Superior temporal gyrus (tissue), 1 donor: ENCODE measurements around the gene SPOCD1.
"Not testable (repeated sequence)": the region's sequence is repeated elsewhere in the genome, so short reads cannot be mapped to it uniquely, and the experiment has no call there.

ENCODE experiments used
- DNase-seq: peaks from one replicate; pipeline ENCODE4 v3.0.0-alpha.2; 2016; ENCODE audit errors: extremely low spot score

The SPOCD1 gene

DNA sequence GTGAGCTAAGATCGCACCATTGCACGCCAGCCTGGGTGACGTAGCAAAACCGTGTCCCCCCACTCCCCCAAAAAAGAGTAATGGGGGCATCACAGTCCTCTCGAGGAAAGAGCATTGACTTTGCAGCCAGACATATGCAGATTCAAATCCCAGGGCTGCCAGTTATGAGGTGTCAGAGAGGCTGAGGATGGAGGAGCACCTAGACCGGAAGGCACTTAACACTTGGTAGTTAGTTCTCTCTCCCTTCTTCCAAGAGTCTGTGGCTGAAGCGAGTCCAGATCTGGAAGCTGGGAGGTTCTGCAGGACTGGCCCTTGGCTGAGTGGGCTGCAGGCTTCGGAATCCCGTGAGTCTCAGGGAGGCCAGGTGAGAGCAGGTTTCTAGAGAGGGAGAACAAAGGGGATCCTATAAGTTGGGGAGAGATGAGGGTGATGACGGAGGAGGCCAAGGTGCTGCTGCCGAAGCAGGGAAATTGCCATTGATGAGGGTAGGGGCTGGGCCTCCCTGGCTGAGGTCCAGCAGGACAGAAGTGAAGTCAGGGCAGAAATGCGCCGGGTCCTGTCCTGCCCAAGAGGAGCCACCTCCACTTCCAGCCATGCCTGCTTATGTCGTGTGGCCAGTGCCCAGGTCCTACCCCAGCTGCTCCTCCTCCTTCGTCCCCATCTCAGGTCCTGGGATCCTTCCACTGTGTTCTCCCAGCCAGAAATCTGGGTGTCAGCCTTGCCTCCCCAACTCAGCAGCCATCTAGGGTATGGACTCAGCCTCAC is 13.3 kb upstream of the SPOCD1 start:
- no peak for DNase-seq

DNA sequence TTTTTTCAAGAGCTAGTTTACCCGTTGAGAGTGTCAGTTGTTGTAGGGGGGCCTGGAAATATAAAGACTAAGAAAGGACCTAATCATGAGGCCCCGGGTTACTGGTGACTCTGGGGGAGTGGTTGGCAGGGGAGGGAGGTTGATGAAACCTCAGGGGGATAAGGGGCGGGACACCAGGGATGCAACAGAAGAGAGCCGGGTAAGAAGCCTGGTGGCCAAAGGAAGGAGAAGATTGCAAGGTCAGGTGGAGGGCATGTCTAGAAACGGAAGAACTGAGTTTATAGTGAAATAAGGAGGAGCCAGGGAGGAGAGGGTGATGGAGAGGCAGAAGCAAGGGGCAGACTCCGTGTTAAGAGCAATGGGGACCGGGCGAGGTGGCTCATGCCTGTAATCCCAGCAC is 12.5 kb upstream of the SPOCD1 start:
- no peak for DNase-seq

DNA sequence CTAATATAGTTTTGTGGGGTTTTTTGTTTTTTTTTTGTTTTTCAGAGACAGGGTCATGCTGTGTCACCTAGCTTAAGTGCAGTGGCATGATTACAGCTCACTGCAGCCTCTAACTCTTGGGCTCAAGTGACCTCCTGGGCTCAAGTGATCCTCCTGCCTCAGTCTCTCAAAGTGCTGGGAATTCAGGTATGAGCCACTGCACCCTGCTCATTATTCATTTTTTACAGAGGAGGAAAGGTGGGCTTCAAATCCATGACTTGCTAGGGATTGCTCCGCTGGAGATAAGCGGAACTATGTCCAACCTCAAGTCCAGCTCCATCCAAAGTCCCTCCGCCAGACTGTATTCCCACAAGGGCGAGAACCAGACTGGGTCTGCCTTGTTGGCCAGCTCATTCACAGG is 8.0 kb upstream of the SPOCD1 start:
- no peak for DNase-seq

- DNase-seq = peak; percentile 90
Measured at GRCh38 chr1:31822766-31823165, 6.9 kb upstream of the SPOCD1 start.

DNA sequence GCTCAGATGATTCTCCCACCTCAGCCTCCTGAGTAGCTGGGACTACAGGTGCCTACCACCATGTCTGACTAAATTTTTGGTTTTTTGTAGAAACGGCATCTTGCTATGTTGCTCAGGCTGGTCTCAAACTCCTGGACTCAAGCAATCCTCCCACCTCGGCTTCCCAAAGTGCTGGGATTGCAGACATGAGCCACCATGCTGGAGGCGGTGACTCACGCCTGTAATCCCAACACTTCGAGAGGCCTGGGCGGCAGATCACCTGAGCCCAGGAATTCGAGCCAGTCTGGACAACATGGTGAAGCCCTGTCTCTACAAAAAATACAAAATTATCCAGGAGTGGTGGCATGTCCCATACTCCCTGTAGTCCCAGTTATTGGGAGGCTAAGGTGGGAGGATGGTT is 4.4 kb upstream of the SPOCD1 start:
- DNase-seq = not testable (repeated sequence)

DNA sequence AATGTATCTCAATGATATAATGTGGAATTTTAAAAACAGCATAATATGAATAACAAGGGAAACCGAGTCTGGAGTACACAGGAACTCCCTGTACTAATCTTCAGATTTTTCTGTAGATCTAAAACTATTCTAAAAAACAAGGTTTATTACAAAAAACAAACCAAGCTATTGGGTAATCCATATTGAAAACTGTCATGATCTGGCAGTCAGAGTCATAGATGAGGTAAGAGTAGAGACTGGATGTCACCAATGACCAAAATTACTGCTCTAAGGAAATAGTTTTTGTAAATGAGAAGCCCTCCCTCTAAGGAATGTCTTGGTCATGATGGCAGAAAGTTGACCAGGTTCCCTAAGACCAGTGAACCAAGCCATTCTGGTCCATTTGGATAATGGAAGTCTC is 2.4 kb upstream of the SPOCD1 start:
- DNase-seq = no peak

GRCh38 chr1:31816947-31817346 is 1.1 kb upstream of the SPOCD1 start:
- DNase-seq = not testable (repeated sequence)

DNA sequence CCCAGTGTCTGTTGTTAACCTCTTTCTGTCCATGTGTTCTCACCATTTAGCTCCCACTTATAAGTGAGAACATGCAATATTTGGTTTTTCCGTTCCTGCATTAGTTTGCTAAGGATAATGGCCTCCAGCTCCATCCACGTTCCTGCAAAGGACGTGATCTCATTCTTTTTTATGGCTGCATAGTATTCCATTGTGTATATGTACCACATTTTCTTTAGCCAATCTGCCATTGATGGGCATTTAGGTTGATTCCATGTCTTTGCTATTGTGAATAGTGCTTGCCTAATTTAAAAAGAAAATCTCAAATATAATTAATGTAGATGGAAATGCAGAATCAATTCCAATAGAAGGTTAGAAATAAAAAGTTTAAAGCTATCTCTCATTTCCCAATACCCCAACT is 679 bp upstream of the SPOCD1 start:
- not testable (repeated sequence) for DNase-seq

DNA sequence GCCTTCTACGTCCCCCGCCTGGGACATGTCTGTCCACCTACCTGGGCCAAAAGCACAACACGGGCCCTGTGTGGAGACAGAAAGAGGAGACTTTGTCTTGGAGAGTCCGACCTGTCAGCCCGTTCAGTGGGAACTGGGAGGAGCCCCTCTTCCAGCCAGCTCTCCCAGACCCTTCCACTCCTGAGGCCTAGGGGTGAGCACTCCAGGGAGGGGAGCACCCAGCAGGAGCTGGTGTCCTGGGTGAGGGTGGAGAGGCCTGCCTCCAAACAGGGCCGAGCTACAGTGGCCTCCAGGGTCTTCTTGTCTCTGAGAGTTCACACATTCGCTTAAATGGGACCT is 546 bp downstream of the SPOCD1 start:
- no peak for DNase-seq

- no peak for DNase-seq
Measured at GRCh38 chr1:31814631-31815306, 1.1 kb downstream of the SPOCD1 start.

GRCh38 chr1:31814041-31814511 is 1.7 kb downstream of the SPOCD1 start:
- DNase-seq = no peak

DNA sequence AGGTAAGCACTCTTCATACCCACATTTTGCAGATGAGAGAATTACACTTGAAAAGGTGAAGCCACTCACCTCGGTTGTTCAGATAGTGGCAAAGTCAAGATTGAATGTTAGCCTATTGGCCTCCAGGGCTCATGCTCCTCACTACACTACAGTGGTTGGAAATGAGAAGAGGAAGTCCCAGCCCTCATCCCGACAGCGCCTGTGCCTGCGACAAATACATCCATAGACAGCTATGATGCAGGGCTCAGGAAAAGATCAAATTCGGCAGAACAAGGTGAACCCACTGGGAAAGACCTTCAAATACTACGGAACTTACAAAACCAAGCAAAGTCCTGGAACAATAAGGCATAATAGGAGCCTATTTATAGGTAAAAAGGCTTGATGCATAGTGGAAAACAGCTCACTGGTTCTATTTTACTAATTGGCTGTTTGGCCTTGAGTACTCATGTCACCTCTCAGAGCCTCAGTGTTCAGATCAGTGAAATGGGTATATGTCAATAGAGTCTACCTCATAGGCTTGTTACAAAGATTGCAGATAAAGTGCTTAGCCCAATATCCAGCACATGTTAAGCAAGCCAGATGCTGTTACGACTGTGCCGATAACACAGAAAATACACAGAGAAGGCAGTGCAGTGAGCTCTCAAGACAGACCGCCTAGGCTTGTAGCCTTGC is 3.5 kb downstream of the SPOCD1 start:
- no peak for DNase-seq

DNA sequence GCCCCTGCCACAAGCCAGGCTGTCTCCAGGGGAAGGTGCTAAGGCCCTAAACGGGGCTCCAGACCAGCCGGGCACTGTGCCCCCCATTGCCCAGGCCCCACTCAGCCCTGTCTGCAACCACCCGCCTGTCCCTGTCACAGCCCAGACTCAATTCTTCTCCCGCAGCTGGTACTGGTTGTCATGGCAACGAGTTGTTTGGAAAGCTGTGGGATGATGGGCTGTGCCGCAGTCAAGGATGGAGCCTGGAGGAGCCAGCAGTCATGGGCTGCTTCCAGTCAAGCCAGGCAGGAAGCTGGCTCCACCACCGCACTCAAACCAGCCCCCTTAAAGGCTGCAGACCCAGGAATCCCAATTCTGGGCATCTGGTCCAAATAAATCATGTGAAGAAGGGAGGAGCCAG is 4.2 kb downstream of the SPOCD1 start:
- peak; percentile 98 for DNase-seq

DNA sequence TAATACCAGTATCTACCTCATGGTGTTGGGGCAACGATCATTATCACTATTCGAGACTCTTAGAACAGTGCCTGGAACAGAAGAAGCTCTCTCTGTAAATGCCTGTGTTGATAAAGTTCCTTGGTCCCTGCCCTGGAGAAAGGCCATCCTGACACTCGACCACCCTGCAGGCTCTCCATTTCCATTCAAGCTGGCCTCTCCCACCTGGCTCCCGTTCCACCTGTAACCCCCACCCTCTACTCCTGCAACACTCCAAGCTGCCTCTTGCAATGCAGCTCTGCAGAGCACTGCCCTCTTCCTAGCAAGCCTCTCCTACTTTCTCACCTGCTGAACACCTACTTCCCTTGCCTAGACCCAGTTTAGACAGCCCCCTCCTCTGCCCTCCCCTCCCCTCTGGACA is 6.1 kb downstream of the SPOCD1 start:
- DNase-seq = no peak

- DNase-seq = no peak
Measured at GRCh38 chr1:31807273-31808048, 8.4 kb downstream of the SPOCD1 start.

DNA sequence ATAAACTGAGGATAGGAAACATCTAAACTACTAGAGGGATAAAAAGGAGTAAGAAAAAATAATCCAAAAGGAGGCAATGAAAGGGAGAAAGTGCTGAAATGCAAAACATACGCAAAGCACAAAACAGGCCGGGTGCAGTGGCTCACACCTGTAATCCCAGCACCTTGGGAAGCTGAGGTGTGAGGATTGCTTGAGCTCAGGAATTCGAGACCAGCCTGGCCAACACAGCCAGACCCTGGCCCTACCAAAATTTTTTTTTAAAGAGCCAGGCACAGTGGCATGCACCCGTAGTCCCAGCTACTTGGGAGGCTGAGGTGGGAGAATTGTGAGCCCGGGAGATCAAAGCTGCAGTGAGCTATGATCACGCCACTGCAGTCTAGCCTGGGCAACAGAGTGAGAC is 10.5 kb downstream of the SPOCD1 start:
- no peak for DNase-seq

- no peak for DNase-seq
Measured at GRCh38 chr1:31804098-31804497, 11.7 kb downstream of the SPOCD1 start.

DNA sequence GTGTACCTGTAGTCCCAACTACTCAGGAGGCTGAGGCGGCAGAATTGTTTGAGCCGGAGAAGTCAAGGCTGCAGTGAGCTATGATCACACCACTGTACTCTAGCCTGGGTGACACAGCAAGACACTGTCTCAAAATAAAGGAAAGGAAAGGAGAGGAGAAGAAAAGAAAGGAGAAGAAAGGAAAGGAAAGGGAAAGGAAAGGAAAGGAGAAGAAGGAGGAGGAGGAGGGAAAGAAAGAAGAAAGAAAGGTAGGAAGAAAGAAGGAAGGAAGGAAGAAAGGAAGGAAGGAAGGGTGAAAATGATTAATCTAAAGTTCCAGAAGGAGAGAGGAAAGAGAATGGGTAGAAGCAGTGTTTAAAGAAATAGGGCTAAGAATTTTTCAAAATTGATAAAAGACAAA is 12.2 kb downstream of the SPOCD1 start:
- no peak for DNase-seq

DNA sequence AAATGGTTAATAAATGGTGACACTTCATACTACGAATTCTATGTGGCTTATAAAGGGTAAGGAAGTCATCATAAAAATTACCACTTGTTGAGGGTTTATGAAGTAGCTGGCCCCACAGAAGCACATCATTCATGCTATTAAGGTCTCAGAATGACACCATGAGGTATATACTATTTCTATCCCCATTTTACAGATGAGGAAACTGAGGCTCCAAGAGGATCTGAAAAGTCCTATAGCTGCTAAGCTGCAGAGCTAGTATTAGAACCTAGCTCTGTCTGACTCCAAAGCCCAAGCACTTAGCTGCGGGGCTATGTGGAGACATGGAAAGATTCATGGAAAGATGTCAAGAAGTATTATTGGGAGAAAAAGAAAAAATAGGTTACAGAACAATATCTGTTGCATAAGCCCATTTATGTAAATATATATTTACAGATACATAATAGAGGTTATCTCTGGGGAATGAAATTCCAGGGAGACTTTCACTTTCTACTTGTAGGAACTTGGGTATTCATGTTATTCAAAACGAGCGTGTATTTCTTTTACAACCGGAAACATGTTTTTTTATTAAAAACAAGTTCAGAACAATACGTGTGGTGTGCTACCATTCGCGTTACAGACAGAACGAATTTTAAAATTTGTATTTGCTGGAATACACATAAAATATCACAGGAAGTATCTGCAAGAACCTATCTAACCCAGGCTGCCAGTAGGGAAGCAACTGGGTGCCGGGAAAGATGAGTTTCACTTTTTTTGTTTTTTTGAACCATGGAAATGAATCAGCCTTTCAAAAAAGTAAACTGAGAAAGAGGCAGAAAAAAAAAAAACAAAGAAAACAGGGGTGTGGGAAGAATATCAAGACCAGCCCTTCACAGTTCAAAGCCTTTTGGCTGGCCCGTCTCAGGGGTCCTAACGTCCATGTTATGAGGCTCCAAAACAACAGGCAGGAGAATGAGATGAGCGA is 13.4 kb downstream of the SPOCD1 start:
- DNase-seq = peak; percentile 69

DNA sequence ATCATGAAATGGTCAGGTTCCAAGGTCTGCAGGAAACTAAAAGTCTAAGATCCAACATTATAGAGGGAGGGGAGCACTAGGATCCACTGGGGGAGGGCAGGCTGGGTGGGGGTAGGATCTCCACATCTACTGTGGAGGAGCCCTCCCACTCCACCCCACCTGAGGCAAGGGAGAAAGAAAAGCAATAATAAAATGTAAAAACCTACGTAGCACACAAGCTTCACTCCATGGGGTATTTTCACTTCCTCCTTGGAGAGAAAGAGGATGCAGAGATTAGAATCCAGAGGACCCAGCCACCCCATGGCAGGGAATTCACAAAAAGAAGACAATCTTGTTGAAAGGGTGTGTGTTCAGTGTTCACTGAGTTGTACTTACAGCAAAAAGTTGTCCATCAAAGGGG is 14.4 kb downstream of the SPOCD1 start:
- DNase-seq = no peak

GRCh38 chr1:31800674-31800967 is 15.2 kb downstream of the SPOCD1 start:
- DNase-seq = no peak
